Skeletal muscle satellite cell (primary cell): ENCODE data around the gene SAP30BP.

Experiments used
- H3K27me3 ChIP-seq: 2 replicates; pipeline ENCODE4 v1.7.0; 2013; ENCODE audit warnings: low read length; ENCODE audit not compliant: control insufficient read depth, insufficient read depth
- H3K36me3 ChIP-seq: 2 replicates; pipeline ENCODE4 v1.7.0; 2013; ENCODE audit warnings: mild to moderate bottlenecking, control low read depth, low read length; ENCODE audit not compliant: insufficient read depth
- H3K4me1 ChIP-seq: 2 replicates; pipeline ENCODE4 v1.7.0; 2013; ENCODE audit warnings: low read length; ENCODE audit not compliant: control insufficient read depth, insufficient read depth
- H3K4me2 ChIP-seq: 2 replicates; pipeline ENCODE4 v1.7.0; 2013; ENCODE audit warnings: mild to moderate bottlenecking, low read length
- H3K4me3 ChIP-seq: 2 replicates; pipeline ENCODE4 v1.7.0; 2013; ENCODE audit warnings: low read length
- H3K9ac ChIP-seq: 2 replicates; pipeline ENCODE4 v1.7.0; 2013; ENCODE audit warnings: mild to moderate bottlenecking, low read depth, low read length, moderate library complexity
- H3K9me3 ChIP-seq: replicated peaks from 2 replicates; pipeline ENCODE4 v1.7.0; 2013; ENCODE audit warnings: mild to moderate bottlenecking, control low read depth, low read length

SAP30BP gene

GRCh38 chr17:75642182-75642783 is 24.9 kb upstream of the SAP30BP start:
- H3K9me3 ChIP-seq, result no peaks in the 10 kb centered on the region
- no peak overlapping the region for H3K9ac ChIP-seq
- no peak overlapping the region for H3K4me2 ChIP-seq
- no peaks in the 10 kb centered on the region for H3K27me3 ChIP-seq
- H3K4me3 ChIP-seq, result no peak overlapping the region
- H3K36me3 ChIP-seq, result no peaks in the 10 kb centered on the region
- H3K4me1 ChIP-seq, result no peaks in the 10 kb centered on the region

GRCh38 chr17:75642784-75643642 is 24.1 kb upstream of the SAP30BP start:
- Histone ChIP-seq H3K36me3 (no peaks in the 10 kb centered on the region), H3K4me1 (no peaks in the 10 kb centered on the region), H3K9ac (no peak overlapping the region), H3K4me3 (no peak overlapping the region), H3K27me3 (no peaks in the 10 kb centered on the region), H3K9me3 (no peaks in the 10 kb centered on the region), H3K4me2 (no peak overlapping the region)

GRCh38 chr17:75643643-75644017 is 23.5 kb upstream of the SAP30BP start:
- Histone ChIP-seq H3K36me3 (no peaks in the 10 kb centered on the region), H3K4me1 (no peaks in the 10 kb centered on the region), H3K9ac (no peak overlapping the region)

GRCh38 chr17:75645501-75645888 is 21.6 kb upstream of the SAP30BP start:
- H3K27me3 ChIP-seq, result no peaks in the 10 kb centered on the region
- no peaks in the 10 kb centered on the region for H3K4me1 ChIP-seq
- no peak overlapping the region for H3K4me3 ChIP-seq
- H3K9ac ChIP-seq, result no peak overlapping the region
- H3K4me2 ChIP-seq, result no peak overlapping the region
- H3K36me3 ChIP-seq, result peaks cover 8% of the 10 kb centered on the region
- H3K9me3 ChIP-seq, result no peaks in the 10 kb centered on the region

More at GRCh38 chr17:75643643-75644017, 23.5 kb upstream of the SAP30BP start:
- Histone ChIP-seq H3K27me3 (no peaks in the 10 kb centered on the region), H3K4me3 (no peak overlapping the region), H3K9me3 (no peaks in the 10 kb centered on the region), H3K4me2 (no peak overlapping the region)

- Histone ChIP-seq H3K36me3 (peaks cover 9% of the 10 kb centered on the region), H3K27me3 (no peaks in the 10 kb centered on the region), H3K9me3 (no peaks in the 10 kb centered on the region), H3K4me1 (no peaks in the 10 kb centered on the region), H3K9ac (no peak overlapping the region), H3K4me3 (no peak overlapping the region), H3K4me2 (no peak overlapping the region)
These were observed 21.1 kb upstream of the SAP30BP start for GRCh38 chr17:75645889-75646637.

- no peaks in the 10 kb centered on the region for H3K9me3 ChIP-seq
- no peaks in the 10 kb centered on the region for H3K27me3 ChIP-seq
- no peaks in the 10 kb centered on the region for H3K4me1 ChIP-seq
- no peak overlapping the region for H3K9ac ChIP-seq
- H3K4me2 ChIP-seq, result no peak overlapping the region
- no peak overlapping the region for H3K4me3 ChIP-seq
- H3K36me3 ChIP-seq, result peaks cover 9% of the 10 kb centered on the region
These were observed 20.5 kb upstream of the SAP30BP start for GRCh38 chr17:75646638-75646992.

- no peaks in the 10 kb centered on the region for H3K27me3 ChIP-seq
- no peak overlapping the region for H3K4me3 ChIP-seq
- H3K9ac ChIP-seq, result no peak overlapping the region
- H3K9me3 ChIP-seq, result no peaks in the 10 kb centered on the region
- H3K4me2 ChIP-seq, result no peak overlapping the region
- peaks cover 9% of the 10 kb centered on the region for H3K36me3 ChIP-seq
- H3K4me1 ChIP-seq, result no peaks in the 10 kb centered on the region
These were observed 20.1 kb upstream of the SAP30BP start for GRCh38 chr17:75647061-75647460.

- Histone ChIP-seq H3K9me3 (no peaks in the 10 kb centered on the region), H3K27me3 (no peaks in the 10 kb centered on the region), H3K4me1 (no peaks in the 10 kb centered on the region), H3K4me3 (no peak overlapping the region), H3K36me3 (peaks cover 9% of the 10 kb centered on the region), H3K4me2 (no peak overlapping the region), H3K9ac (no peak overlapping the region)
These were observed 19.2 kb upstream of the SAP30BP start for GRCh38 chr17:75647921-75648320.

- Histone ChIP-seq H3K9me3 (no peaks in the 10 kb centered on the region), H3K9ac (no peak overlapping the region), H3K4me2 (no peak overlapping the region), H3K4me3 (no peak overlapping the region), H3K27me3 (no peaks in the 10 kb centered on the region), H3K4me1 (no peaks in the 10 kb centered on the region), H3K36me3 (peaks cover 9% of the 10 kb centered on the region)
These were observed 17.5 kb upstream of the SAP30BP start for GRCh38 chr17:75649687-75650086.

- Histone ChIP-seq H3K4me1 (no peaks in the 10 kb centered on the region), H3K4me3 (no peak overlapping the region), H3K9ac (no peak overlapping the region), H3K4me2 (no peak overlapping the region), H3K27me3 (no peaks in the 10 kb centered on the region), H3K9me3 (no peaks in the 10 kb centered on the region), H3K36me3 (peaks cover 9% of the 10 kb centered on the region)
These were observed 16.3 kb upstream of the SAP30BP start for GRCh38 chr17:75650874-75651273.

- no peak overlapping the region for H3K4me2 ChIP-seq
- H3K9ac ChIP-seq, result no peak overlapping the region
- no peaks in the 10 kb centered on the region for H3K4me1 ChIP-seq
- H3K4me3 ChIP-seq, result no peak overlapping the region
- no peaks in the 10 kb centered on the region for H3K27me3 ChIP-seq
- no peaks in the 10 kb centered on the region for H3K9me3 ChIP-seq
- H3K36me3 ChIP-seq, result peaks cover 14% of the 10 kb centered on the region
These were observed 14.8 kb upstream of the SAP30BP start for GRCh38 chr17:75652341-75652740.
